Middle frontal gyrus (tissue), 1 donor: ENCODE results near the gene INAFM1.
A peak's percentile ranks its signal among the peaks of the same experiment; 100 is the strongest.
"Not testable (repeated sequence)": the region's sequence is repeated elsewhere in the genome, so short reads cannot be mapped to it uniquely, and the experiment has no call there.

Experiments
- DNase-seq: peaks from one replicate; pipeline ENCODE4 v3.0.0-alpha.2; 2015; ENCODE audit warnings: low spot score; ENCODE audit errors: extremely low spot score

INAFM1 gene

DNA sequence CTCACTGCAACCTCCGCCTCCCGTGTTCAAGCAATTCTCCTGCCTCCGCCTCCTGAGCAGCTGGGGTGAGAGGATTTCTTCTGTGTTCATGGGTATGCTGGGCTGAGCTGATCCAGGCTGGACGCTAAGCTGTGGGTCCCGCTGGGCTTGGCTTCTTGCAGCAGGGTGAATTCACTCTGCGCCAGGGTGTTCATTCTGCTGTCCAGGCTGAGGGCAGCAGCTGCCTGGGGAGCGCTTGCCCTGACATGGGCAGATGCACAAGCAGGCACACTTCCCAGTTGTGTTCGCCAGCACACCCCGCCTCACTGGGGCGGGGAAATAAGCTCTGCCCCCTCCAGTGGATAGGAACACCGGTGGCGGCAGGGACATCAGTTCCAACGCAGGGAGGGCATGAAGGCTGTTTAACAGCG, 7.3 kb upstream of the INAFM1 start:
- DNase-seq: peak; percentile 63

DNA sequence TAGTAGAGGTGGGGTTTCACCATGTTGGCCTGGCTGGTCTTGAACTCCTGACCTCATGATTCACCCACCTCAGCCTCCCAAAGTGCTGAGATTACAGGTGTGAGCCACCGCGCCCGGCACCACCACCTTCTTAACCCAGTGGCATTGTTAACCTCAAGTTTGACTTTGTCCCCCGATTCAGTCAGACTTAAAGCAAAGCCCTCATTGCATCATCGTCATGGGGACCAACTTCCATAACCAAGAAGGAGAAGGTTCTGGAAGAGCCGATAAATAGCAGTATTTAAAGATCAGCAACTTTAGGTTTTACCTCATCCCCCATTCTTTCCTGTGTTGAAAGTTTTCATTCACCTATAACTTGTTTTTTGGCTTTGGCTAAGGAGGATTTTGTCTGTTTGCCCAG, 6.7 kb upstream of the INAFM1 start:
- no peak for DNase-seq

DNA sequence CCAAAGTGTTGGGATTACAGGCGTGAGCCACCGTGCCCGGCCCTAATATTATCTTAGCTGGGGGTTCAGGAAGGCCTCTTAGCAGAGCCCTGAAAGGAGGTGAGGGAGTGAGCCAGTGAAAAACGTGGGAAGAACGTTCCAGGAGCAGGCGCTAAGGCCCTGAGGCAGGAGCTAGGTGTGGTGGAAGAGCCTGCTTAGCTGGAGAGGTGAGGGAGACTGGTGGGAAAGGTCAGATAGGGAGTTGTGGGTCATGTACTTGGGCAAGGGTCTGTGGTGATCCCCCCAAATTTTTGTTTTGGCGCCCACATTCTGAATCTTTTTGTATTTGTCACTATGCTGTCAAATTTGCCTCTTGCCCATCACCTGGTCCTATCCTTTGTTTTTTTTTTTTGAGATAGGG, 5.1 kb upstream of the INAFM1 start:
- no peak for DNase-seq

DNA sequence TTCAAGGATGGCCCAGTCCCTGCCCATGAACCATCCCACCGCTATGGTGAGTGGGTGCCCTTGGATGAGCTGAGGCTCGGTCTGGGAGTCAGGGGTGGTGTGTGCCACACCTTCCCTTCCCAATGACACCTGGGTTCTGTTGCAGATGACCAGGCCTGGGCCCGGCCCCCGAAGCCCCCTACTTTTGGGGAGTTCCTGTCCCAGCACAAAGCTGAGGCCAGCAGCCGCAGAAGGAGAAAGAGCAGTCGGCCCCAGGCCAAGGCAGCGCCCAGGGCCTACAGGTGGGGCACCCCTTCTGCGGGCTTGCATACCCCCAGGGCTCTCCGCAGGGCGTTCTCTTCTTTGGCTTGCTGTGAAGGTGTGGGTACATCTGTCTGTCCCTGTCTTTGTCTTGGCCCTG, 4.3 kb upstream of the INAFM1 start:
- DNase-seq: no peak

DNA sequence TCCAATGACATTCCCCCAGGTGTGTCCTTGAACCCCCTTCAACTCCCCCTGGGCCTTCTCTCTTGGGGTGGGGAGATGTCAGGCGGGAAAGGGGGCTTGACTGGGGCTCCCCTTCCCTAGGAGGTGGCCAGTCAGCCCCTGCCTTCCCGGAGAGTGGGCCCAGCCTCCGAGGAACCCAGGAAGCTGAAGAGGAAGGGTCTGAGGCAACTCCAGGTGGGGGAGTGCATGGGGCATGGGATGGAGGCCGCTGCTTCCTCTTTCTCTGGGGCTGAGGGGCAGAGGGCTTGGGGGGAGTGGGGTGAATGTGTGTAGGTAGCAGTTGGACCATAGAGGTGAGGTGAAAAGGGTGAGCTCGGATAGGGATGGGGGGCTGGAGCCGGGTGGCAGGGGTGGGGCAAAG, 2.7 kb upstream of the INAFM1 start:
- DNase-seq: no peak

DNA sequence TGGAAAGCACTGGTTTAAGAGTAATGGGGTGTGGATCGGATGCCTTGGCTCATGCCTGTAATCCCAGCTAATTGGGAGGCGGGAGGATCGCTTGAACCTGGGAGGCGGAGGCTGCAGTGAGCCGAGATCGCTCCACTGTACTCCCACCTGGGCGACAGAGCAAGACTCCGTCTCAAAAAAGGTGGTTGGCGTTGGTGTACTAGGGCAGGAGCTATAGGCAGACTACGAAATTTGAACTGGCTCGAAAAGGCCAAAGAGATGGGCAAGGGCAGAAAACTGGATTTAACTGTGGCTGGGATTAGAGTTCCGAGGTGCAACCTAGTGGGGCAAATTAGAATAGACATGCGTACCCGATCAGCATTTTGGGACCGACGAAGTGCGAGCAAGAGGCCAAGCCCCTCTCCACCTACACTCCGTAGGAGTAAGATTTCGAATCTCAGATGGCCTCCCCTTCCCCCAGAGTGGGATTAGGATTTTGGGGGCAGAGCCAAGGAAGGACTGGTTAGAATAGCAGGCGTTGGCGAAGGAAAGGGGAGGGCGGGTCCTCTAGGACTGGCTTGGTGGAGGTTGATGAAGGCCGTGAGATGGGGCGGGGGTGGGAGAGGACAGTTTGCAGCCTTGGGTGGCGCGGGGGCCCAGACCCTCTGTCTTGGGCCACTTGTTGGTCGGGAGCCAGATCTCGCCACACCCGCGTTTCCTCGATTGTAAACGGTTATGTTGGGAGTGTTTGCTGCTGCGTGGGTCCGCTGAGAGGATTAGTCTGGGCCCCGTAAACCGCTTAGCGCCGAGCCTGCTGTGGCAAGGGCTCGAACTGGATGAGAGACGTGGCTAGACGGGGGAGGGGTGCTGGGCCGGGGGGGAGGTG, 2.0 kb upstream of the INAFM1 start:
- no peak for DNase-seq

DNA sequence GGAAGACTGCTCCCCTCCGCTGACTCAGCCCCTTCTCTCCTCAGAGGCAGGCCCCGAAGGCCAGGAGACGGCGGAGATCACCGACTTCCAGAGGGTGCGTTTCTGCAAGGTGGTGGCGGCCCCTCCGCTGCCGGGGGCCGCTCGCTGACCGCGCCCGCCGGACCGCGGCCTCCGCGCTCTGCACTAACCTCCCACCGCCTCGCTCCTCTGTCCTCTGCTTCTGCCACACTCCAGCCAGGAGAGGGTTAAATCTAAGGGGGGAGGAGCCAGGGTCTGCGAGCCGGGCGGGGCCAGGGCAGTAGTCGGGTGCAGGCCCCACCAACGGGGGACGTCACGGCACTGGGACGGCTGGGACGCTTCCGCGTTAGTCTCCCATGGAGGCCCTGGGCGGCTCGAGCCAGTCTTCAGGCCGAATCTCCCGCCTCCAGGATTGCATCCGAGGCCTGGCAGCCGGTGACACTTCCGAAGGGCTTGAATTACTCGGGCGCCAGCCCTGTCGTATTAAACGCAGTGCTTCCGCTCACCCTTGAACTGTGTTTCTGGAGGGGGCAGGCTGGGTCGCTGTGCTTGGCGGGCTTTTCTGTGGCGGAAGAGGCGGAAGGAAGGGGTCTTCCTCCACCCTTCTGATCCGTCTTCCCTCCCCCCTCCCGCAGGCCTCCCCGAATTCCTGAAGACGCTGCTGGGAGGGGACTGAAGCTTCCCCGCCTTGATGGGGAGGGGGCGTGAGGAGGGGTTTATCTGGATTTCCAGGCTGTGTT, 1.2 kb upstream of the INAFM1 start:
- DNase-seq: peak; percentile 63

DNA sequence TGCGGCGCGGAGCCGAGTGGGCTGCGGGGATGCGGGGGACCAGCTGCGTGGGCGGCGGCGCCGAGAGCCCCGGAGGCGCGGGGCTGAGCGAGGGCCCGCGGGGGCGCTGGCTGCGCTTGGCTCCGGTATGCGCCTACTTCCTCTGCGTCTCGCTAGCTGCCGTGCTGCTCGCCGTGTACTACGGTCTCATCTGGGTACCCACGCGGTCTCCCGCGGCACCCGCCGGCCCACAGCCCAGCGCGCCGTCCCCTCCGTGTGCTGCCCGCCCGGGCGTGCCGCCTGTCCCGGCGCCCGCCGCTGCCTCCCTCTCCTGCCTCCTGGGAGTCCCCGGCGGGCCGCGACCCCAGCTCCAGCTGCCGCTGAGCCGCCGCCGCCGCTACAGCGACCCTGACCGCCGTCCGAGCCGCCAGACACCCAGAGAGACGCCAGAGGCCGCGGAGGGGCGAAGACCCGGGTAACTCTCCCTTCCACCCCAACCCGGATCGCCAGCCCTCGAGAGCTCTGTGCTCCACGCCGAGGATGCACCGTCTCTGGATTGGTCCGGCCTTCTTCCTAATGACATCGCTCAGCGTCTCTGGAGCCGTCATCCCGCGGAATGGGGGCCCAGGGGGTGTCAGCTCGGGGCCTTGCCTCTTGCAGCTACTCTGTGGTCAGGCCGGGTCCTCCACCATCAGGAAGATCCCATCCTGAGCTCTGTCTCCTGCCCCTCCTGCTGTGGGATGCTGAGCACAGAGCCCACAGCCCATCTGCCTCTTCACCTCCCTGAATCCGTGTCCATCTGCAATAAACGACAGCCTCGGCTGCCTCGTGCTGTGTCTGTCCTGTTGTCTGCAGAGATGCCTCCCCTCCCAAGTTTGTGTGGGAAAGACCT, 441 bp downstream of the INAFM1 start:
- no peak for DNase-seq

DNA sequence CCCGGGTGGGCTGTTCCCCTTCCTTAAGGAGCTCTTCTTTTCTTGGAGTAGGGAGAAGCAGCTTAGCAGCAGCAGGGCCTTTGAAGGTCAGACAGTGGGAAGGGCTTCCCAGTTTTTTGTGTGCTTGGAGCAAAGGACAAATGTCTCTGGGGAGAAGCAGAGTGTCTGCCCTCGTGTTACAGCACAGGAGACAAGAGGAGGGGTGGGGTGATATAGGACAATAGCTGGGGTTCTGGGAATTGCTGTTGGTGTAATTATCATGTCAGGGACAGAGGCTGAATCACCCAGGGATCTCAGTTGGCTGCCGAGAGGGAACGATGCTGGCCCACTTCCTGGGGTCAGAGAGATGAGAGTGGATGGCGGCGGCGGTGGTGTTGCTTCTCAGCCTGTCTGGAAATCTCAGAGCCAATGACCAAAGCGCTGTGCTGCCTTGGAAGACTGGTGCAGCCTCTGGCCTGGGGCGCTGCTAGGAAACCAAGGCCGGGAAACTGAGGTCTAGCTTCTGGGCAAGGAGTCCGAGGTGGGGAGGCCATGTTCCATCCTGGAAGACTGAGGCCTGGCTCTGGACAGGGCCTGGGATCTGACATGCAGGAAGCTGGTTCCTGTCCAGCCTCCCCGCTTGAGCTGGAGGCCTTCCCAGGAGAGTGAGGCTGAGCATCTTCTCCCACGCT, 1.2 kb downstream of the INAFM1 start:
- DNase-seq: no peak

DNA sequence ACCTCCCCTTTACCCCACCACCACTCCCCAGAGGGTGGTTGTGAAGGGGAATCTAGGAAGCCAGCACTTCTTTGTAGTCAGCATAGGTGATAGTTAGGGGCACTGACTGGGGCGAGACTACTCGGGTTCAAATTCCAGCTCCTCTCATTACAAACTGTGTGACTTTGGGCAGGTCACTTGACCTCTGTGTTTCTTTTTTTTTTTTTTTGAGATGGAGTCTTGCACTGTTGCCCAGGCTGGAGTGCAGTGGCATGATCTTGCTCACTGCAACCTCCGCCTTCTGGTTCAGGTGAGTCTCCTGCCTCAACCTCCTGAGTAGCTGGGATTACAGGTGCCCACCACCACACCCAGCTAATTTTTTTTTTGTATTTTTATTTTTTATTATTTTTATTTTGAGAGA, 1.8 kb downstream of the INAFM1 start:
- DNase-seq: not testable (repeated sequence)

DNA sequence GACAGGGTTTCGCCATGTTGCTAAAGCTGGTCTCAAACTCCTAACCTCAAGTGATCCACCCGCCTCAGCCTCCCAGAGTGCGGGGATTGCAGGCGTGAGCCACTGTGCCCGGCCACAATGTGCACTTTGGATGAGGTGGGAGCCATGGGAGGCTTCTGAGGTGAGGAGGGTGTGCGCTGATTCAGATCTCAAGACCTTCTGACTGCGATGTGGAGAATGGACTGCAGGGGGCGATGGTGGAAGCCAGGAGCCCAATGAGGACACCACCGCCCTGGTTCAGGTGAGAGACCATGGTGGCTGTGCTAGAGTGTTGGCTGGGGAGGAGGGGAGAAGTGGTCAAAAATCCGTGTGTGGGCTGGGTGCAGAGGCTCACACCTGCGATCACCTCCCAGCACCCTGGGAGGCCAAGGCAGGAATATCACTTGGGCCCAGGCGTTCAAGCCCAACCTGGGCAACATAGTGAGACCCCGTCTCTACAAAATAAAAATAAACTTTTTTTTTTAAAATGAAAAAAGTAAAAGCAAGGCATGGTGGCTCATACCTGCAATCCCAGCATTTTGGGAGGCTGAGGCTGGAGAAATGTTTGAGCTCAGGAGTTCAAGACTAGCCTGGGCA, 5.6 kb downstream of the INAFM1 start:
- no peak for DNase-seq

DNA sequence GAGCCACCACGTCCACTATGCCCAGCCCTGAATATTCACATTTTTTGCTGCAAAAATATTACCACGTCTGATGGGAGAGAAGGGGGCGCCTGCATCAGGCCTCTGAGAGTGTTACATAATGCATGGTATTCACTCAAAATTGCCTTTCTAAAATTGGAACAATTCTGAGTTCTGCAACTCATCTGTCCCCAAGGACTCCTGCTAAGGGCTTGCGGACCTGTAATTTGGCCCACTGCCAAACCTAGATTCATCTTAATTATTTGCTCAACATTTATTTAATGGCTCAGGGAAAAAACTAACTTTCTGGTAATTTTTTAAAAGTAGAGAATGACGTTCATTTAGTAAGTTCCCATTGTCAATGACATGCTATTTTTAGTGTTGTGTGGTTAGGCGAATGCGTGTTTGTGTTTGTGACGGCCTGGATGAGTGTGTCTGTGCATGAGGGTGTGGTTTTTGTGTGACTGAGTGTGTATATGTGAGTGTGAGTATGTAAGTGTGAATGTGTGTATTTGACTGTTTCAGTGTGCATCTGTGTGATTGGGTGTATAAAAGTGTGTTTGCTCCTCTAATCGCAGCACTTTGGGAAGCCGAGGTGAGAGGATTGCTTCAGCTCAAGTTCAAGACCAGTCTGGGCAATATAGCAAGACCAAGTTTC, 8.8 kb downstream of the INAFM1 start:
- DNase-seq: no peak

DNA sequence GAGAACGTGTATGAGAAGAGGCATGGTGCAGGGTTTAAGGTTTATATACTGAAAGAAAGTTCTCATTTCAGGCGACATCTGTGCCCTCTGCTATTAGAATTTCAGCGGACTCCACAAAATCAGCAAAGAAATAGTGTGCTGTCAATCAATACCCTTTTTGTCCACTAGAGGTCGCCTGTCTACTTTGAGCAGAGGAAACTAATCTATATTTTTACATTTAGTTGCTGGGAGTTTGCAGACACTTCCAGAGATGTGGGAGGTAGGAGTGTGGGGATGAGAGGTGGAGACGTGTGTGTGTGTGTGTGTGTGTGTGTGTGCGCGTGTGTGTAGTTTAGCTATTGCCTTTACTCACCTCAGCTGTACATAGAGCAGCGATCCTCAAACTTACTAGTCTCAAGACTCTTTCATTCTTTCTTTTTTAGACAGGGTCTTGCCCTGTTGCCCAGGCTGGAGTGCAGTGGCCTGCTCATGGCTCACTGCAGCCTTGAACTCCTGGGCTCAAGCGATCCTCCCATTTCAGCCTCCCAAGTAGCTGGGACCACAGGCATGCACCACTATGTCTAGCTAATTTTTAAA, 9.7 kb downstream of the INAFM1 start:
- DNase-seq: no peak

DNA sequence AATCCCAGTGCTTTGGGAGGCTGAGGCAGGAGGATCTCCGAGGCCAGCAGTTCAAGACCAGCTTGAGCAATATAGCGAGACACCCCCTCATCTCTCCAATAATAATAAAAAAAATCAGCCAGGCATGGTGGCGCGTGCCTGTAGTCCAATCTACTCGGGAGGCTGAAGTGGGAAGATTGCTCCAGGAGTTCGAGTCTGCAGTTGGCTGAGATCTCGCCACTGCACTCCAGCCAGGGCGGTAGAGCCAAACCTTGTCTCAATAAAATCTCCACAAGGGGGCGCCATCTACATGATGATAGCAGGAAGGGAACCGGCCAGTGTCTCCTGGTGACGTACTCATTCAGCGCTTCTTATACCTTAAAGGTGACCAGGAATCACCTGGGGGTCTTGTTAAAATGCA, 21.4 kb downstream of the INAFM1 start:
- peak; percentile 69 for DNase-seq

DNA sequence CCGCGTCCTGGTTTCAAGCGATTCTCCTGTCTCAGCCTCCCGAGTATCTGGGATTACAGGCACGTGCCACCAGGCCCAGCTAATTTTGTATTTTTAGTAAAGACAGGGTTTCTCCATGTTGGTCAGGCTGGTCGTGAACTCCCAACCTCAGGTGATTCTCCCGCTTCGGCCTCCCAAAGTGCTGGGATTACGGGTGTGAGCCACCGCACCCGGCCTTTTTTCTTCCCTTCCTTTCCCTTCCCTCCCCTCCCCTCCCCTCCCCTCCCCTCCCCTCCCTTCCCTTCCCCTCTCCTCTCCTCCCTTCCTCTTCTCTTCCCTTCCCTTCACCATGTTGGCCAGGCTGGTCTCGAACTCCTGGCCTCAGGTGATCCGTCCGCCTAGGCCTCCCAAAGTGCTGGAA, 26.2 kb downstream of the INAFM1 start:
- DNase-seq: not testable (repeated sequence)

DNA sequence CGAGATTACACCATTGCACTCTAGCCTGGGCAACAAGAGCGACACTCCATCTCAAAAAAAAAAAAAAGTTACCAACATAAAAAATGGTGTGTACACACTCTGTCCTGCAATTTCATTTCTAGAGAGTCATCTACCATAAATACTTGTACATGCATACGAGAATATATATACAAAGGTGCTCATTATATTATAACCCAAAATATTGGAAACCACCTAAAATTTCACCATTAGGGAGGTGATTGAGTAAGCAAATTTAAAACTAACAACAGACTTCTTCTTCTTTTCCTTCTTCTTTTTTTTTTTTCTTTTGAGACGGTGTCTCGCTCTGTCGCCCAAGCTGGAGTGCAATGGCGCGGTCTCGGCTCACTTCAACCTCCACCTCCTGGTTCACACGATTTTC, 27.6 kb downstream of the INAFM1 start:
- no peak for DNase-seq

DNA sequence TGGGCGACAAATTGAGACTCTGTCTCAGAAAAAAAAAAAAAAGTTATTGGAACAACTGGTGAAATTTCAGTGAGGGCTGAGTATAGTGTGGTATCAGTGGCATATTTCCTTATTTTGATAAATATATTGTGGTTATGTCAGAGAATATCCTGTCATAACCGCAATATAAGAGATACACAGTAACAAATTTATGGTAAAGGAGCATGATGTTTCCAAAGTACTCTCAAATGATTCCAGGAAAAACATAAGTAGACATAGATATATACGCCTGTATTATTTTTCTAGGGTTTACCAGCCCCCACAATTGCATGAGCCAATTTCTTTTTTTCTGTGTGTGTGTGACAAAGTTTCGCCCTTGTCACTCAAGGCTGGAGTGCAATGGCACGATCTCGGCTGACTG, 29.3 kb downstream of the INAFM1 start:
- no peak for DNase-seq

DNA sequence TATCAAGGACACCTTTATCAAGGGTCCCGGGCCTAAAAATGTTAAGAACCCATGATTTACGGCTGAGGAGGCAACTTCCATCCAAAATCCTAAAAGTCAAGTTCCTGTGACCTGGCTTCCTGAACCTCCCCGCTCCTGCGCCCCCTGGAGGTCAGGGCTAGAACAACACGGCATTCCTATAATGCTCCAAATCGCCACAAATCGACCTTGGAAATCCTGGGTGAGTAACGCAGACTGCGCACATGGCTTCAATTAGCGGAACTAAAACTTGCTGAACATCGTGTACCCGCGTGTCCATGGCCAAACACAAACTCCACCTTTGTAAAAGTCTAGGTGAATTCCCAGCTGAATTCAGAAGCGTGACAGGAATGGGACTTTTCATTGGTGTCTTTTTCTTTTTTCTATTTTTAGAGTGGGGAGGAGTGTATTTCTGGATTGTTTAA, 30.6 kb downstream of the INAFM1 start:
- no peak for DNase-seq

DNA sequence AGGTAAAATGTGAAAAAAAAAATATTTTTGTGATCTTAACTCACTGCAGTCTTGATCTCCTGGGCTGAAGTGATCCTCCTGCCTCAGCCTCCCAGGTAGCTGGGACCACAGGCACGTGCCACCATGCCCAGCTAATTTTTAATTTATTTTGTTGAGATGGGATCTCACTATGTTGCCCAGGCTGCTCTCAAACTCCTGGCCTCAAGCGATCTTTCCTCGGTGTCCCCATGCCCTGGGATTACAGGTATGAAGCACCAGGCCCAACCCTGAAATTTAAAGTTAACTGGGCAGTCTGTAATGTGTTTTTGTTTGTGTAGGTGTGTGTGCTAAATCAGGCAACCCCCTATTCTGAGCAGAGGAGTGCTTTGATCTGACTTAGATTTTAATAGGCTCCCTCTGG, 31.6 kb downstream of the INAFM1 start:
- DNase-seq: no peak

DNA sequence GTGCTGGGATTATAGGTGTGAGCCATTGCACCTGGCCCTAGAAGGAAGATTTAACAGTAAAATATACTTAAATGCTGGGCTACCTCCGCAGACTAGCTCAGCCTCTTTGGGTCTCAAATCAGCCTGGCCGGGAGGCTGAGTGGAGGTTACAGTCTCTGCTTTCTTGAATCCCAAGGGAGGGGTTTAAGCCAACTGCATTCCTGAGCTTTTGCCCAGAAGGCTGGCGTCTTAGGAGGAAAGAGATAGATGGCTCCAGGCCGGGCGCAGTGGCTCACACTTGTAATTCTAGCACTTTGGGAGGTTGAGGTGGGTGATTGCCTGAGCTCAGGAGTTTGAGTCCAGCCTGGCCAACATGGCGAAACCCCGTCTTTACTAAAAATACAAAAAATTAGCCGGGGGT, 34.4 kb downstream of the INAFM1 start:
- no peak for DNase-seq
